Transverse colon (tissue), 4 donors: ENCODE measurements around the gene PRLR.

ENCODE experiments used
- CTCF ChIP-seq, 5 experiments: fragments of 200-600 bp in 3 of 5; fragments of 450-650 bp in 2 of 5; sonication (generic) in 3 of 5; IDR thresholded peaks; 1 replicate in 2 of 5; 2 replicates in 3 of 5; pipeline ENCODE4 v1.5.1; 2016 to 2017; ENCODE audit warnings: antibody characterized with exemption in 5 of 5, inconsistent platforms in 3 of 5, mild to moderate bottlenecking in 2 of 5, moderate library complexity in 1 of 5
- POLR2A ChIP-seq: fragments of 450-650 bp; IDR thresholded peaks from one replicate; pipeline ENCODE4 v1.6.1; 2016; ENCODE audit warnings: antibody characterized with exemption, mild to moderate bottlenecking, moderate library complexity
- POLR2AphosphoS5 ChIP-seq, 3 donors: sonication (generic); formaldehyde crosslinking; IDR thresholded peaks; one replicate each; pipeline ENCODE4 v1.6.1; 2016; ENCODE audit warnings: antibody characterized with exemption in 3 of 3

GRCh38 chr5:35094948-35095347 lies 135.3 kb downstream of the PRLR start:
- TF ChIP-seq POLR2A (no peak), CTCF (IDR thresholded peaks at IDR 0.05) (no peak), POLR2AphosphoS5 (IDR thresholded peaks at IDR 0.05) (no peak)
